Suprapubic skin (tissue), 4 donors: Measurements from ENCODE around the gene ARHGEF33. TPM values are rescaled to one million over a fixed set of nuclear protein-coding genes. Genes with fewer than 3 reads are reported as not detected.

Source experiments
- DNase-seq, 2 donors: peaks; one replicate each; pipeline ENCODE4 v3.0.0-alpha.2; 2019; ENCODE audit warnings: low spot score in 2 of 2
- H3K27ac ChIP-seq: fragments of 200-600 bp; sonication (generic); one replicate; pipeline ENCODE4 v1.5.1; 2019
- H3K27me3 ChIP-seq: fragments of 200-600 bp; sonication (generic); one replicate; pipeline ENCODE4 v1.5.1; 2019
- H3K36me3 ChIP-seq: fragments of 200-600 bp; sonication (generic); one replicate; pipeline ENCODE4 v1.5.1; 2019
- H3K4me1 ChIP-seq: fragments of 200-600 bp; sonication (generic); one replicate; pipeline ENCODE4 v1.5.1; 2019
- H3K4me3 ChIP-seq: fragments of 200-600 bp; sonication (generic); one replicate; pipeline ENCODE4 v1.5.1; 2019; ENCODE audit warnings: mild to moderate bottlenecking
- H3K9me3 ChIP-seq: fragments of 200-600 bp; sonication (generic); one replicate; pipeline ENCODE4 v1.5.1; 2019
- CTCF ChIP-seq, 2 donors: fragments of 200-600 bp in 1 of 2; fragments of 450-650 bp in 1 of 2; sonication (generic) in 1 of 2; IDR thresholded peaks; one replicate each; pipeline ENCODE4 v1.5.1; 2016 to 2019; ENCODE audit warnings: antibody characterized with exemption in 2 of 2, mild to moderate bottlenecking in 1 of 2, moderate library complexity in 1 of 2
- EP300 ChIP-seq: sonication (generic); formaldehyde crosslinking; IDR thresholded peaks from one replicate; pipeline ENCODE4 v1.6.1; 2017; ENCODE audit warnings: antibody characterized with exemption
- POLR2A ChIP-seq, 2 donors: fragments of 450-650 bp; IDR thresholded peaks; one replicate each; pipeline ENCODE4 v1.6.1; 2017; ENCODE audit warnings: antibody characterized with exemption in 2 of 2, mild to moderate bottlenecking in 2 of 2, moderate library complexity in 2 of 2
- POLR2AphosphoS5 ChIP-seq, 3 donors: sonication (generic); formaldehyde crosslinking; IDR thresholded peaks; one replicate each; pipeline ENCODE4 v1.6.1; 2017; ENCODE audit warnings: antibody characterized with exemption in 3 of 3
- WGBS: methylation state at CpG from one replicate; pipeline ENCODE4 v1.1.5; 2018; 5-methylcytosine and 5-hydroxymethylcytosine counted together
- total RNA-seq, 4 donors: library from RNA; depleted of rRNA; stranded (reverse); fragments of >200 nt; gene quantifications; one replicate each; pipeline ENCODE4 v1.1.0, GENCODE V29; 2016

ARHGEF33 gene
- total RNA-seq, 4 donors from 2014 or later, result 0.34 to 0.80 (median 0.42) TPM

- no peak overlapping the region for H3K27ac ChIP-seq
- no peaks in the 10 kb centered on the region for H3K27me3 ChIP-seq
- H3K9me3 ChIP-seq, result no peaks in the 10 kb centered on the region
- peaks cover 5% of the 10 kb centered on the region for H3K36me3 ChIP-seq
- no peak for DNase-seq
- no peaks in the 10 kb centered on the region for H3K4me1 ChIP-seq
- no peak overlapping the region for H3K4me3 ChIP-seq
- WGBS, result 80% methylated on average over 5 of the region's 5 CpGs
- TF ChIP-seq POLR2A (IDR thresholded peaks at IDR 0.05) (no peak), EP300 (no peak)
These were observed 88.7 kb downstream of the ARHGEF33 start for GRCh38 chr2:38978296-38978903.

DNA sequence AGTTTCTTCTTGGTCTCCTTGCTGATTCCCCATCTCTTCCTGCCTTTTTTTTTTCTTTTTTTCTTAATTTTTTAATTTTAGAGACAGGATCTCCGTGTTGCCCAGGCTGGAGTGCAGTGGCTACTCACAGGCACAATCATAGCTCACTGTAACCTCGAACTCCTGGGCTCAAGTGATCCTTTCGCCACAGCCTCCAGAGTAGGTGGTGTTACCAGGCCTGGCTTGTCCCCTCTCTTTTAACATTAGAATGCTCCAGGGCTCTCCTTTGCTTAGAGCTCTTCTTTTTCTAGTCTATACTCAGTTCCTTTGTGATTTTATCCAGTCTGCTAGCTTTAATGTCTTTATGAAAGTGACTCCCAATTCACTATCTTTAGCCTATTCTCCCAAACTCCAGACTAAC is 89.2 kb downstream of the ARHGEF33 start:
- H3K9me3 ChIP-seq, result no peaks in the 10 kb centered on the region
- peaks cover 10% of the 10 kb centered on the region for H3K36me3 ChIP-seq
- TF ChIP-seq POLR2AphosphoS5 (IDR thresholded peaks at IDR 0.05), result no peak
- no peak for TF ChIP-seq CTCF (IDR thresholded peaks at IDR 0.05)
- no peak for TF ChIP-seq EP300
- TF ChIP-seq POLR2A (IDR thresholded peaks at IDR 0.05), result no peak
- no peak for DNase-seq
- no peaks in the 10 kb centered on the region for H3K4me1 ChIP-seq
- no peak overlapping the region for H3K4me3 ChIP-seq
- no peak overlapping the region for H3K27ac ChIP-seq
- 95% methylated on average over 3 of the region's 3 CpGs for WGBS
- H3K27me3 ChIP-seq, result no peaks in the 10 kb centered on the region

DNA sequence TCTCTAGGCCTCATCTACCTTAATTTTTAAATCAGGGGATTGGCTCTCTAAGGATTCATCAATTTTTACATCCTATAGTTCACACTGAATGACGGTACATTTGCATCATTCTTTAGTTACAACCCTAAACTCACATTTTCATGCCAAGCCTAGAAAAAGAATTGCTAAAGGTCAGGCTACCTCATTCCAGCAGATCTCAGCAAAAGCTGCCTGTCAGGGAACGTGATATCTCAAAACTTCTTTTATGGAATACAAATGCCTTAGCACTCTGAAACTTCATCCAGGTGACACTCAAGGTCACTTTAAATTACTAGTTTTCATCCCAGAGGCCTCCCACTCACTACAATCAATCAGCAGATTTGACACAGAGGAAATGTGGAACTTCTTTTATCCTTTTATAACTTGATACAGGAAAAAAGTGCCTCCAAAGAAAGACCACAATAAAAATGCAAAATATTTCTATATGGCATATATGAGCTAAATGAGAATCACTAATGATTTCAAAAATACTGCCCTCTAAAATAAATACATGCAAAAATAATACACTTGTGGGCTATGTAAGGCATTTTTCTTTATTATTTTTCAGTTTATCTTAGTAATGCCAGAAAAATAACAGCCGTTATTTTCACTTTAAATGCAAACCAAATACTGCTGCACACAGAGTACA is 91.5 kb downstream of the ARHGEF33 start:
- Histone ChIP-seq H3K9me3 (no peaks in the 10 kb centered on the region), H3K36me3 (peaks cover 32% of the 10 kb centered on the region), H3K27me3 (no peaks in the 10 kb centered on the region), H3K27ac (no peak overlapping the region), H3K4me3 (no peak overlapping the region), H3K4me1 (no peaks in the 10 kb centered on the region)
- no peak for DNase-seq
- TF ChIP-seq EP300 (no peak), POLR2A (IDR thresholded peaks at IDR 0.05) (no peak), POLR2AphosphoS5 (IDR thresholded peaks at IDR 0.05) (no peak), CTCF (IDR thresholded peaks at IDR 0.05) (no peak)
- WGBS, result 93% methylated on average over 3 of the region's 3 CpGs

GRCh38 chr2:38981670-38982357 is 92.1 kb downstream of the ARHGEF33 start:
- H3K9me3 ChIP-seq, result no peaks in the 10 kb centered on the region
- H3K4me1 ChIP-seq, result no peaks in the 10 kb centered on the region
- no peaks in the 10 kb centered on the region for H3K27me3 ChIP-seq
- no peak overlapping the region for H3K27ac ChIP-seq
- TF ChIP-seq POLR2A (IDR thresholded peaks at IDR 0.05) (no peak), CTCF (IDR thresholded peaks at IDR 0.05) (no peak), EP300 (no peak), POLR2AphosphoS5 (IDR thresholded peaks at IDR 0.05) (no peak)
- H3K36me3 ChIP-seq, result peaks cover 39% of the 10 kb centered on the region
- WGBS, result 93% methylated on average over 8 of the region's 8 CpGs
- DNase-seq, result no peak
- no peak overlapping the region for H3K4me3 ChIP-seq

GRCh38 chr2:38982498-38982897 is 92.8 kb downstream of the ARHGEF33 start:
- no peaks in the 10 kb centered on the region for H3K9me3 ChIP-seq
- WGBS, result 100% methylated on average over 1 of the region's 1 CpG
- TF ChIP-seq CTCF (IDR thresholded peaks at IDR 0.05) (no peak), POLR2A (IDR thresholded peaks at IDR 0.05) (no peak), EP300 (no peak), POLR2AphosphoS5 (IDR thresholded peaks at IDR 0.05) (no peak)

More at GRCh38 chr2:38982498-38982897, 92.8 kb downstream of the ARHGEF33 start:
- Histone ChIP-seq H3K27me3 (no peaks in the 10 kb centered on the region), H3K36me3 (peaks cover 46% of the 10 kb centered on the region), H3K27ac (no peak overlapping the region), H3K4me1 (no peaks in the 10 kb centered on the region), H3K4me3 (no peak overlapping the region)
- DNase-seq, result no peak
